Liver (tissue), 9 donors: Measurements from ENCODE around the gene ASB2. TPM values are rescaled to one million over a fixed set of nuclear protein-coding genes. Genes with fewer than 3 reads are reported as not detected.

ENCODE experiments used
- DNase-seq: peaks from one replicate; pipeline ENCODE4 v3.0.0-alpha.2; 2017; ENCODE audit warnings: low spot score
- H3K27ac ChIP-seq, 2 donors: one replicate each; pipeline ENCODE4 v1.7.0; 2013; ENCODE audit warnings: inconsistent platforms in 2 of 2, low read length in 2 of 2, control low read depth in 1 of 2, low read depth in 1 of 2, mild to moderate bottlenecking in 1 of 2
- H3K27me3 ChIP-seq, 4 donors: one replicate each; pipeline versions ENCODE4 v1.6.1 to v1.7.0; 2013; ENCODE audit warnings: low read length in 3 of 4, inconsistent platforms in 1 of 4, mild to moderate bottlenecking in 1 of 4, moderate library complexity in 1 of 4; ENCODE audit not compliant: control insufficient read depth in 4 of 4, insufficient read depth in 4 of 4
- H3K36me3 ChIP-seq, 4 donors: one replicate each; pipeline versions ENCODE4 v1.6.1 to v1.7.0; 2013; ENCODE audit warnings: low read length in 3 of 4, mild to moderate bottlenecking in 3 of 4, low read depth in 1 of 4, moderate library complexity in 1 of 4; ENCODE audit not compliant: control insufficient read depth in 4 of 4, insufficient read depth in 3 of 4
- H3K4me1 ChIP-seq, 4 donors: one replicate each; pipeline versions ENCODE4 v1.6.1 to v1.7.0; 2013; ENCODE audit warnings: low read length in 3 of 4, mild to moderate bottlenecking in 3 of 4, moderate library complexity in 1 of 4; ENCODE audit not compliant: control insufficient read depth in 4 of 4, insufficient read depth in 4 of 4
- H3K4me3 ChIP-seq, 3 donors: one replicate each; pipeline versions ENCODE4 v1.6.1 to v1.7.0; 2013; ENCODE audit warnings: low read length in 3 of 3, control low read depth in 1 of 3, low read depth in 1 of 3, mild to moderate bottlenecking in 1 of 3
- H3K9ac ChIP-seq, 2 donors: one replicate each; pipeline ENCODE4 v1.7.0; 2013; ENCODE audit warnings: low read length in 2 of 2, mild to moderate bottlenecking in 2 of 2, moderate library complexity in 2 of 2, control low read depth in 1 of 2, low read depth in 1 of 2
- H3K9me3 ChIP-seq, 4 donors: one replicate each; pipeline versions ENCODE4 v1.6.1 to v1.7.0; 2013; ENCODE audit warnings: low read length in 3 of 4; ENCODE audit not compliant: control insufficient read depth in 4 of 4
- EGR1 ChIP-seq, 2 donors: IDR thresholded peaks; 2 replicates each; pipeline ENCODE4 v1.6.1; 2016 to 2018; ENCODE audit warnings: antibody characterized with exemption in 2 of 2, low read depth in 2 of 2
- FOXA1 ChIP-seq: IDR thresholded peaks from 2 replicates; pipeline ENCODE4 v1.6.1; 2016; ENCODE audit warnings: antibody characterized with exemption
- FOXA2 ChIP-seq: IDR thresholded peaks from 2 replicates; pipeline ENCODE4 v1.6.1; 2016; ENCODE audit warnings: antibody characterized with exemption
- GABPA ChIP-seq, 2 donors: IDR thresholded peaks in 1 of 2; conservative IDR thresholded peaks in 1 of 2; 2 replicates each; pipeline ENCODE4 v1.6.1; 2016; ENCODE audit warnings: antibody characterized with exemption in 2 of 2, mild to moderate bottlenecking in 1 of 2, moderate library complexity in 1 of 2
- HNF4A ChIP-seq, 2 donors: conservative IDR thresholded peaks; 2 replicates each; pipeline ENCODE4 v1.6.1; 2016; ENCODE audit warnings: antibody characterized with exemption in 2 of 2, mild to moderate bottlenecking in 2 of 2
- HNF4G ChIP-seq: IDR thresholded peaks from 2 replicates; pipeline ENCODE4 v1.6.1; 2016; ENCODE audit warnings: antibody characterized with exemption
- JUND ChIP-seq, 2 donors: IDR thresholded peaks; 2 replicates each; pipeline ENCODE4 v1.6.1; 2016; ENCODE audit warnings: antibody characterized with exemption in 2 of 2
- NR2F2 ChIP-seq: IDR thresholded peaks from 2 replicates; pipeline ENCODE4 v1.6.1; 2016; ENCODE audit warnings: antibody characterized with exemption
- RAD21 ChIP-seq, 2 donors: IDR thresholded peaks; 2 replicates each; pipeline ENCODE4 v1.6.1; 2016; ENCODE audit warnings: antibody characterized with exemption in 2 of 2, mild to moderate bottlenecking in 2 of 2
- RXRA ChIP-seq, 2 donors: IDR thresholded peaks; 2 replicates each; pipeline ENCODE4 v1.6.1; 2017 to 2018; ENCODE audit warnings: antibody characterized with exemption in 2 of 2, mild to moderate bottlenecking in 1 of 2
- SP1 ChIP-seq: IDR thresholded peaks from 2 replicates; pipeline ENCODE4 v1.6.1; 2018; ENCODE audit warnings: antibody characterized with exemption, mild to moderate bottlenecking
- TAF1 ChIP-seq: conservative IDR thresholded peaks from 2 replicates; pipeline ENCODE4 v1.6.1; 2016; ENCODE audit warnings: antibody characterized with exemption, mild to moderate bottlenecking
- YY1 ChIP-seq: IDR thresholded peaks from 2 replicates; pipeline ENCODE4 v1.6.1; 2016; ENCODE audit warnings: antibody characterized with exemption, mild to moderate bottlenecking
- WGBS: extraction: QIAGEN DNeasy Blood & Tissue Kit; methylation state at CpG from one replicate; pipeline ENCODE4 v1.1.7; 2013; 5-methylcytosine and 5-hydroxymethylcytosine counted together
- polyA plus RNA-seq, 2 donors: library from polyadenylated mRNA; stranded (reverse) in 1 of 2; unstranded in 1 of 2; fragments of 200-250 nt in 1 of 2; fragments of >200 nt in 1 of 2; fragmentation: Nextera tagmentation in 1 of 2; extraction: Ambion mirVana in 1 of 2; gene quantifications; one replicate each; pipeline versions ENCODE4 v1.2.1 to v1.2.3, GENCODE V29; 2013 to 2015
- total RNA-seq, 2 donors: library from RNA; depleted of rRNA; stranded (reverse); fragments of >200 nt; gene quantifications; one replicate each; pipeline ENCODE4 v1.2.3, GENCODE V29; 2014
- TF ChIP-seq, protein P1 (sequence below): IDR thresholded peaks from 2 replicates; pipeline ENCODE4 v1.6.1; 2016; ENCODE audit warnings: antibody characterized with exemption, mild to moderate bottlenecking
- TF ChIP-seq, protein P2 (sequence below): IDR thresholded peaks from 2 replicates; pipeline ENCODE4 v1.6.1; 2016; ENCODE audit warnings: antibody characterized with exemption
- TF ChIP-seq, protein P3 (sequence below): IDR thresholded peaks from 2 replicates; pipeline ENCODE4 v1.6.1; 2016; ENCODE audit warnings: antibody characterized with exemption
- TF ChIP-seq, protein P4 (sequence below): fragments of 150-350 bp; IDR thresholded peaks from 2 replicates; pipeline ENCODE4 v1.5.1; 2017; ENCODE audit warnings: improper control_type of control experiment, low read depth, low read length; ENCODE audit not compliant: missing input control
- TF ChIP-seq, protein P5 (sequence below): IDR thresholded peaks from 2 replicates; pipeline ENCODE4 v1.6.1; 2016; ENCODE audit warnings: antibody characterized with exemption
- donor health status: healthy.
- donor health status: healthy.
- donor health status: healthy.
- donor health status: healthy.
- donor health status: healthy.

Gene ASB2
- total and polyA plus RNA-seq, 4 donors: 0.18 to 0.56 (median 0.38) TPM

DNA sequence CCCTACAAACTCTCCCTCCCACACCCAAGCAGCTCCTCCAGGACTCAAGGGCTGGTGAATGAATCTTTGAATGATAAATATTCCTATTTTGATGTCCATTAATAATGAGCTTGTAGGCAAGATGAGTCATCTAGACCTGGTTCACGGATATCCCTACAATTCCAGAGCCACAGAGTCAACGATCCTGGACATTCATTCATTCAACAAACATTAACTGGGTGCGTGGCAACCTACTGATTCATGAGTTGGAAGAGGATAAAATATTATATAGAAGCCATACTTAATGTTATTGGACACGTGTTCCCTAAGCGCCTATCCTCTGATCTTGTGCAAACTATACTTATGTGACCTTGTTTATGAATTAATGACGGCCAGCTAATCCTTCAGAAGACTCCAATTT is 49.4 kb upstream of the ASB2 start:
- WGBS: 65% methylated on average over 6 of the region's 6 CpGs
- Histone ChIP-seq H3K4me3 (peak overlapping the region in 1 of 3 donors; percentile 74), H3K9ac (no peak overlapping the region), H3K36me3 (no peaks in the 10 kb centered on the region), H3K27ac (no peak overlapping the region), H3K9me3 (no peaks in the 10 kb centered on the region), H3K4me1 (peaks cover 2 to 19% (median 8%) of the 10 kb centered on the region in 4 donors), H3K27me3 (no peaks in the 10 kb centered on the region)
- TF ChIP-seq FOXA2 (no peak), EGR1 (IDR thresholded peaks at IDR 0.05; ENCODE audit: low read depth in 2 of 2) (no peak), NR2F2 (no peak), GABPA (IDR thresholded peaks at IDR 0.05 in 1 of 2, conservative IDR thresholded peaks at IDR 0.05 in 1 of 2) (no peak), HNF4A (conservative IDR thresholded peaks at IDR 0.05) (no peak), TAF1 (no peak), HNF4G (no peak), SP1 (no peak), RAD21 (IDR thresholded peaks at IDR 0.05) (no peak), JUND (IDR thresholded peaks at IDR 0.05) (no peak), FOXA1 (no peak), RXRA (IDR thresholded peaks at IDR 0.05) (no peak), YY1 (no peak)
- TF ChIP-seq, protein P1, sequence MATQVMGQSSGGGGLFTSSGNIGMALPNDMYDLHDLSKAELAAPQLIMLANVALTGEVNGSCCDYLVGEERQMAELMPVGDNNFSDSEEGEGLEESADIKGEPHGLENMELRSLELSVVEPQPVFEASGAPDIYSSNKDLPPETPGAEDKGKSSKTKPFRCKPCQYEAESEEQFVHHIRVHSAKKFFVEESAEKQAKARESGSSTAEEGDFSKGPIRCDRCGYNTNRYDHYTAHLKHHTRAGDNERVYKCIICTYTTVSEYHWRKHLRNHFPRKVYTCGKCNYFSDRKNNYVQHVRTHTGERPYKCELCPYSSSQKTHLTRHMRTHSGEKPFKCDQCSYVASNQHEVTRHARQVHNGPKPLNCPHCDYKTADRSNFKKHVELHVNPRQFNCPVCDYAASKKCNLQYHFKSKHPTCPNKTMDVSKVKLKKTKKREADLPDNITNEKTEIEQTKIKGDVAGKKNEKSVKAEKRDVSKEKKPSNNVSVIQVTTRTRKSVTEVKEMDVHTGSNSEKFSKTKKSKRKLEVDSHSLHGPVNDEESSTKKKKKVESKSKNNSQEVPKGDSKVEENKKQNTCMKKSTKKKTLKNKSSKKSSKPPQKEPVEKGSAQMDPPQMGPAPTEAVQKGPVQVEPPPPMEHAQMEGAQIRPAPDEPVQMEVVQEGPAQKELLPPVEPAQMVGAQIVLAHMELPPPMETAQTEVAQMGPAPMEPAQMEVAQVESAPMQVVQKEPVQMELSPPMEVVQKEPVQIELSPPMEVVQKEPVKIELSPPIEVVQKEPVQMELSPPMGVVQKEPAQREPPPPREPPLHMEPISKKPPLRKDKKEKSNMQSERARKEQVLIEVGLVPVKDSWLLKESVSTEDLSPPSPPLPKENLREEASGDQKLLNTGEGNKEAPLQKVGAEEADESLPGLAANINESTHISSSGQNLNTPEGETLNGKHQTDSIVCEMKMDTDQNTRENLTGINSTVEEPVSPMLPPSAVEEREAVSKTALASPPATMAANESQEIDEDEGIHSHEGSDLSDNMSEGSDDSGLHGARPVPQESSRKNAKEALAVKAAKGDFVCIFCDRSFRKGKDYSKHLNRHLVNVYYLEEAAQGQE: no peak
- TF ChIP-seq, protein P2, sequence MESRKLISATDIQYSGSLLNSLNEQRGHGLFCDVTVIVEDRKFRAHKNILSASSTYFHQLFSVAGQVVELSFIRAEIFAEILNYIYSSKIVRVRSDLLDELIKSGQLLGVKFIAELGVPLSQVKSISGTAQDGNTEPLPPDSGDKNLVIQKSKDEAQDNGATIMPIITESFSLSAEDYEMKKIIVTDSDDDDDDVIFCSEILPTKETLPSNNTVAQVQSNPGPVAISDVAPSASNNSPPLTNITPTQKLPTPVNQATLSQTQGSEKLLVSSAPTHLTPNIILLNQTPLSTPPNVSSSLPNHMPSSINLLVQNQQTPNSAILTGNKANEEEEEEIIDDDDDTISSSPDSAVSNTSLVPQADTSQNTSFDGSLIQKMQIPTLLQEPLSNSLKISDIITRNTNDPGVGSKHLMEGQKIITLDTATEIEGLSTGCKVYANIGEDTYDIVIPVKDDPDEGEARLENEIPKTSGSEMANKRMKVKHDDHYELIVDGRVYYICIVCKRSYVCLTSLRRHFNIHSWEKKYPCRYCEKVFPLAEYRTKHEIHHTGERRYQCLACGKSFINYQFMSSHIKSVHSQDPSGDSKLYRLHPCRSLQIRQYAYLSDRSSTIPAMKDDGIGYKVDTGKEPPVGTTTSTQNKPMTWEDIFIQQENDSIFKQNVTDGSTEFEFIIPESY: no peak
- TF ChIP-seq, protein P3, sequence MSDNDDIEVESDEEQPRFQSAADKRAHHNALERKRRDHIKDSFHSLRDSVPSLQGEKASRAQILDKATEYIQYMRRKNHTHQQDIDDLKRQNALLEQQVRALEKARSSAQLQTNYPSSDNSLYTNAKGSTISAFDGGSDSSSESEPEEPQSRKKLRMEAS: no peak
- TF ChIP-seq, protein P4, sequence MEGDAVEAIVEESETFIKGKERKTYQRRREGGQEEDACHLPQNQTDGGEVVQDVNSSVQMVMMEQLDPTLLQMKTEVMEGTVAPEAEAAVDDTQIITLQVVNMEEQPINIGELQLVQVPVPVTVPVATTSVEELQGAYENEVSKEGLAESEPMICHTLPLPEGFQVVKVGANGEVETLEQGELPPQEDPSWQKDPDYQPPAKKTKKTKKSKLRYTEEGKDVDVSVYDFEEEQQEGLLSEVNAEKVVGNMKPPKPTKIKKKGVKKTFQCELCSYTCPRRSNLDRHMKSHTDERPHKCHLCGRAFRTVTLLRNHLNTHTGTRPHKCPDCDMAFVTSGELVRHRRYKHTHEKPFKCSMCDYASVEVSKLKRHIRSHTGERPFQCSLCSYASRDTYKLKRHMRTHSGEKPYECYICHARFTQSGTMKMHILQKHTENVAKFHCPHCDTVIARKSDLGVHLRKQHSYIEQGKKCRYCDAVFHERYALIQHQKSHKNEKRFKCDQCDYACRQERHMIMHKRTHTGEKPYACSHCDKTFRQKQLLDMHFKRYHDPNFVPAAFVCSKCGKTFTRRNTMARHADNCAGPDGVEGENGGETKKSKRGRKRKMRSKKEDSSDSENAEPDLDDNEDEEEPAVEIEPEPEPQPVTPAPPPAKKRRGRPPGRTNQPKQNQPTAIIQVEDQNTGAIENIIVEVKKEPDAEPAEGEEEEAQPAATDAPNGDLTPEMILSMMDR: no peak
- TF ChIP-seq, protein P5, sequence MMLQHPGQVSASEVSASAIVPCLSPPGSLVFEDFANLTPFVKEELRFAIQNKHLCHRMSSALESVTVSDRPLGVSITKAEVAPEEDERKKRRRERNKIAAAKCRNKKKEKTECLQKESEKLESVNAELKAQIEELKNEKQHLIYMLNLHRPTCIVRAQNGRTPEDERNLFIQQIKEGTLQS: no peak
- DNase-seq: no peak
